Body of pancreas (tissue), 4 donors: ENCODE data around the gene CNTN2.

ENCODE experiments used
- CTCF ChIP-seq, 7 experiments: fragments of 450-650 bp in 4 of 7; fragments of 200-600 bp in 3 of 7; sonication (generic) in 3 of 7; IDR thresholded peaks; one replicate each; pipeline ENCODE4 v1.5.1; 2016 to 2019; ENCODE audit warnings: antibody characterized with exemption in 7 of 7
- POLR2A ChIP-seq, 3 donors: fragments of 450-650 bp; IDR thresholded peaks; one replicate each; pipeline ENCODE4 v1.6.1; 2016; ENCODE audit warnings: antibody characterized with exemption in 3 of 3, mild to moderate bottlenecking in 2 of 3

GRCh38 chr1:205064741-205065316 lies 21.8 kb downstream of the CNTN2 start:
- TF ChIP-seq CTCF (IDR thresholded peaks at IDR 0.05), result no peak
- no peak for TF ChIP-seq POLR2A (IDR thresholded peaks at IDR 0.05)
